H9 (cell line): ENCODE measurements around the gene ANAPC2. TPM values are rescaled to one million over a fixed set of nuclear protein-coding genes. Genes with fewer than 3 reads are reported as not detected.

Experiments
- DNase-seq: peaks from one replicate; pipeline ENCODE4 v3.0.0-alpha.2; 2017
- H2AFZ ChIP-seq: one replicate; pipeline ENCODE4 v1.6.1; 2013; ENCODE audit warnings: mild to moderate bottlenecking, low read length, control low read depth, moderate library complexity
- H2AK5ac ChIP-seq: 2 replicates; pipeline ENCODE4 v1.6.1; 2013; ENCODE audit warnings: low read length, control low read depth, mixed read lengths; ENCODE audit not compliant: insufficient read length
- H2BK120ac ChIP-seq: one replicate; pipeline ENCODE4 v1.6.1; 2013; ENCODE audit warnings: low read depth, mild to moderate bottlenecking, low read length, control low read depth, inconsistent platforms; ENCODE audit not compliant: poor library complexity, severe bottlenecking
- H2BK12ac ChIP-seq: 2 replicates; pipeline ENCODE4 v1.6.1; 2013; ENCODE audit warnings: low read length, control low read depth, mixed read lengths, low read depth; ENCODE audit not compliant: insufficient read length
- H2BK15ac ChIP-seq: 2 replicates; pipeline ENCODE4 v1.6.1; 2013; ENCODE audit warnings: low read depth, low read length, control low read depth
- H2BK20ac ChIP-seq: one replicate; pipeline ENCODE4 v1.6.1; 2013; ENCODE audit warnings: low read depth, mild to moderate bottlenecking, low read length, control low read depth, inconsistent platforms; ENCODE audit not compliant: poor library complexity, severe bottlenecking
- H2BK5ac ChIP-seq: 2 replicates; pipeline ENCODE4 v1.6.1; 2013; ENCODE audit warnings: low read length, control low read depth, mixed read lengths; ENCODE audit not compliant: insufficient read length
- H3K14ac ChIP-seq: 2 replicates; pipeline ENCODE4 v1.6.1; 2013; ENCODE audit warnings: low read length, control low read depth; ENCODE audit not compliant: insufficient read depth
- H3K18ac ChIP-seq: 2 replicates; pipeline ENCODE4 v1.6.1; 2013; ENCODE audit warnings: low read depth, mild to moderate bottlenecking, mixed read lengths, low read length, control low read depth; ENCODE audit not compliant: insufficient read length
- H3K23ac ChIP-seq: 2 replicates; pipeline ENCODE4 v1.6.1; 2013; ENCODE audit warnings: low read length, control low read depth, mixed read lengths, low read depth; ENCODE audit not compliant: insufficient read length
- H3K23me2 ChIP-seq: 2 replicates; pipeline ENCODE4 v1.6.1; 2013; ENCODE audit warnings: low read depth, mild to moderate bottlenecking, mixed read lengths, low read length, control low read depth; ENCODE audit not compliant: insufficient read length, poor library complexity, severe bottlenecking
- H3K27ac ChIP-seq: 2 replicates; pipeline ENCODE4 v1.5.1; 2013; ENCODE audit warnings: low read length, control low read depth, mixed read lengths, low read depth; ENCODE audit not compliant: insufficient read length
- H3K27me3 ChIP-seq: 2 replicates; pipeline ENCODE4 v1.6.1; 2013; ENCODE audit warnings: low read length, control low read depth, inconsistent platforms; ENCODE audit not compliant: insufficient read depth
- H3K4ac ChIP-seq: 2 replicates; pipeline ENCODE4 v1.6.1; 2013; ENCODE audit warnings: low read depth, mild to moderate bottlenecking, control low read depth, inconsistent platforms, low read length, moderate library complexity
- H3K4me1 ChIP-seq: 2 replicates; pipeline ENCODE4 v1.6.1; 2013; ENCODE audit warnings: low read length, control low read depth, inconsistent platforms; ENCODE audit not compliant: insufficient read depth
- H3K4me2 ChIP-seq: 2 replicates; pipeline ENCODE4 v1.6.1; 2013; ENCODE audit warnings: low read length, control low read depth, mixed read lengths; ENCODE audit not compliant: insufficient read length, insufficient read depth
- H3K56ac ChIP-seq: 2 replicates; pipeline ENCODE4 v1.6.1; 2013; ENCODE audit warnings: low read depth, mild to moderate bottlenecking, mixed read lengths, low read length, control low read depth; ENCODE audit not compliant: insufficient read length
- H3K79me1 ChIP-seq: 2 replicates; pipeline ENCODE4 v1.6.1; 2013; ENCODE audit warnings: low read depth, mild to moderate bottlenecking, moderate library complexity, low read length, control low read depth, inconsistent platforms; ENCODE audit not compliant: insufficient read depth, poor library complexity, severe bottlenecking
- H3K79me2 ChIP-seq: 2 replicates; pipeline ENCODE4 v1.6.1; 2013; ENCODE audit warnings: low read length, control low read depth, inconsistent platforms; ENCODE audit not compliant: insufficient read depth
- H3K9ac ChIP-seq: 2 replicates; pipeline ENCODE4 v1.6.1; 2013; ENCODE audit warnings: low read length, control low read depth, mixed read lengths; ENCODE audit not compliant: insufficient read length; ENCODE audit errors: extremely low read depth
- H3K9me3 ChIP-seq: one replicate; pipeline ENCODE4 v1.6.1; 2013; ENCODE audit warnings: low read depth, low read length, inconsistent platforms; ENCODE audit not compliant: control insufficient read depth
- H3T11ph ChIP-seq: one replicate; pipeline ENCODE4 v1.6.1; 2013; ENCODE audit warnings: mild to moderate bottlenecking, low read length, control low read depth, inconsistent platforms
- H4K20me1 ChIP-seq: one replicate; pipeline ENCODE4 v1.6.1; 2013; ENCODE audit not compliant: control insufficient read depth, insufficient read length, insufficient read depth
- H4K5ac ChIP-seq: 2 replicates; pipeline ENCODE4 v1.6.1; 2013; ENCODE audit warnings: low read depth, mild to moderate bottlenecking, mixed read lengths, low read length, control low read depth; ENCODE audit not compliant: insufficient read length
- H4K8ac ChIP-seq: replicated peaks from 2 replicates; pipeline ENCODE4 v1.6.1; 2013; ENCODE audit warnings: low read length, control low read depth, mixed read lengths, low read depth; ENCODE audit not compliant: insufficient read length
- H4K91ac ChIP-seq: 2 replicates; pipeline ENCODE4 v1.6.1; 2013; ENCODE audit warnings: low read depth, mild to moderate bottlenecking, moderate library complexity, mixed read lengths, low read length, control low read depth; ENCODE audit not compliant: insufficient read length
- H3K27ac Mint-ChIP-seq, 3 experiments: 2 replicates in 2 of 3; 3 replicates in 1 of 3; pipeline ENCODE4 v1.8.0; 2020 to 2021; ENCODE audit warnings: mixed read lengths in 3 of 3, mild to moderate bottlenecking in 1 of 3, moderate library complexity in 1 of 3
- H3K27me3 Mint-ChIP-seq: 2 replicates; pipeline ENCODE4 v1.8.0; 2021; ENCODE audit warnings: low read depth, mild to moderate bottlenecking, moderate library complexity, mixed read lengths
- H3K36me3 Mint-ChIP-seq, 3 experiments: 2 replicates in 2 of 3; 3 replicates in 1 of 3; pipeline ENCODE4 v1.8.0; 2020 to 2021; ENCODE audit warnings: low read depth in 3 of 3, mixed read lengths in 3 of 3; ENCODE audit not compliant: insufficient read depth in 1 of 3
- H3K4me1 Mint-ChIP-seq, 2 experiments: 2 replicates each; pipeline ENCODE4 v1.8.0; 2020; ENCODE audit warnings: mixed read lengths in 2 of 2
- H3K4me3 Mint-ChIP-seq, 2 experiments: 2 replicates in 1 of 2; 3 replicates in 1 of 2; pipeline ENCODE4 v1.8.0; 2020 to 2021; ENCODE audit warnings: mild to moderate bottlenecking in 2 of 2, mixed read lengths in 2 of 2, moderate library complexity in 1 of 2
- H3K9me3 Mint-ChIP-seq, 2 experiments: 2 replicates in 1 of 2; 3 replicates in 1 of 2; pipeline ENCODE4 v1.8.0; 2020; ENCODE audit warnings: mild to moderate bottlenecking in 2 of 2, mixed read lengths in 2 of 2, moderate library complexity in 1 of 2
- CTCF ChIP-seq: fragments of 200-600 bp; sonication (generic); conservative IDR thresholded peaks from 3 replicates; pipeline ENCODE4 v1.8.0; 2021; ENCODE audit warnings: antibody characterized with exemption, mild to moderate bottlenecking
- WGBS: extraction: QIAGEN DNeasy Blood & Tissue Kit; methylation state at CpG from one replicate; pipeline ENCODE4 v1.1.7; 2013; ENCODE audit warnings: missing lambda C conversion rate, low lambda C conversion rate, mixed read lengths; ENCODE audit not compliant: insufficient read length; ENCODE audit errors: extremely low coverage; 5-methylcytosine and 5-hydroxymethylcytosine counted together
- total RNA-seq: library from RNA; stranded (reverse); gene quantifications from 2 replicates; pipeline ENCODE4 v1.2.1, GENCODE V29; 2021

The ANAPC2 gene
- total RNA-seq, 1 experiment from 2014 or later, result 54.8 TPM

- WGBS, result no CpG with 5 or more reads among the region's 45 CpGs
- no peak overlapping the region for H3K4ac ChIP-seq
- DNase-seq, result no peak
- H3K23ac ChIP-seq, result no peak overlapping the region
- H2BK5ac ChIP-seq, result no peak overlapping the region
- H2BK12ac ChIP-seq, result no peak overlapping the region
- Mint-ChIP-seq H3K27ac (no peak overlapping the region; a peak in 1 of 7 replicates), H3K4me1 (peaks cover 3 to 14% of the 10 kb centered on the region in 2 experiments), H3K4me3 (peak overlapping the region in 1 of 2 experiments; percentile 26; a peak in 1 of 5 replicates), H3K36me3 (peaks cover 0 to 6% (median under 1%) of the 10 kb centered on the region in 3 experiments; a peak in 3 of 7 replicates), H3K9me3 (no peaks in the 10 kb centered on the region), H3K27me3 (peaks cover 63% of the 10 kb centered on the region)
- no peak overlapping the region for H4K8ac ChIP-seq
- H2BK20ac ChIP-seq, result no peak overlapping the region
- no peak overlapping the region for H3K9ac ChIP-seq
- H3K9me3 ChIP-seq, result no peaks in the 10 kb centered on the region
- no peak overlapping the region for H3K4me2 ChIP-seq
- no peak overlapping the region for H2BK15ac ChIP-seq
- H4K91ac ChIP-seq, result no peak overlapping the region
- no peaks in the 10 kb centered on the region for H3K79me2 ChIP-seq
- H2BK120ac ChIP-seq, result no peak overlapping the region
- H3T11ph ChIP-seq, result no peak overlapping the region
- peaks cover 2% of the 10 kb centered on the region for H3K23me2 ChIP-seq
- H2AFZ ChIP-seq, result no peak overlapping the region
- H3K4me1 ChIP-seq, result no peaks in the 10 kb centered on the region
- no peak overlapping the region for H3K14ac ChIP-seq
- no peak overlapping the region for H3K27ac ChIP-seq
- H2AK5ac ChIP-seq, result no peak overlapping the region
- H3K18ac ChIP-seq, result no peak overlapping the region
- peaks cover 9% of the 10 kb centered on the region; the same call in 1 of the 2 replicates for H3K27me3 ChIP-seq
- H4K5ac ChIP-seq, result no peak overlapping the region
- no peak for TF ChIP-seq CTCF
- no peak overlapping the region for H3K56ac ChIP-seq
- no peaks in the 10 kb centered on the region for H3K79me1 ChIP-seq
- no peaks in the 10 kb centered on the region for H4K20me1 ChIP-seq
Observed at GRCh38 chr9:137173796-137174664, 14.3 kb downstream of the ANAPC2 start.
